Suprapubic skin (tissue), 3 donors: ENCODE results near the gene PAXX.

Experiments
- CTCF ChIP-seq, 2 donors: fragments of 200-600 bp in 1 of 2; fragments of 450-650 bp in 1 of 2; sonication (generic) in 1 of 2; IDR thresholded peaks; one replicate each; pipeline ENCODE4 v1.5.1; 2016 to 2019; ENCODE audit warnings: antibody characterized with exemption in 2 of 2, mild to moderate bottlenecking in 1 of 2, moderate library complexity in 1 of 2
- POLR2A ChIP-seq, 2 donors: fragments of 450-650 bp; IDR thresholded peaks; one replicate each; pipeline ENCODE4 v1.6.1; 2017; ENCODE audit warnings: antibody characterized with exemption in 2 of 2, mild to moderate bottlenecking in 2 of 2, moderate library complexity in 2 of 2

- TF ChIP-seq POLR2A (IDR thresholded peaks at IDR 0.05) (no peak), CTCF (IDR thresholded peaks at IDR 0.05) (no peak)
These were observed 46.7 kb downstream of the PAXX start for GRCh38 chr9:137038916-137039315.
